ENCODE data around the gene FBLN2. TPM values are rescaled to one million over a fixed set of nuclear protein-coding genes. Genes with fewer than 3 reads are reported as not detected.

Gene FBLN2
- total RNA-seq, 1 experiment from 2014 or later: not detected

DNA sequence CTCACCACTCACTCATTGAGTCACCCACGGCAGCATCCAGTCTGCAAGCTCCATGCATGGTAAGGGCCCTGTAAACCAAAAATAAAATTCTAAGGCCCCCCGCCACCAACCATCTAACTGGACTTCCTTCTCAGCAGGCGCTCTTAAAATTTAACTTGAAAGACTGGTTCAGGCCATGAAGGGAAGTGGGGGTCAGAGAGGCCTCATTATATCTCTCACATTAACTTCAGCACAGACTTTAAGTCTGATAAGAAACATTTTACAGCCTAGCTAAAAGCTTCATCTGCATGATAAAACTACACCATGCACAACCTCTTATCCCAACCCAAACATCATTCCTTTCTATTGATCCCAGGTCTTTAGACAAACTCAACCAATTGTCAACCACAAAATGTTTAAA lies 38.5 kb downstream of the FBLN2 start:
- Histone ChIP-seq H3K4me3 (ENCODE audit: low read length) (no peak overlapping the region), H3K4me2 (ENCODE audit: low read depth, low read length, poor library complexity, severe bottlenecking) (no peak overlapping the region), H2AFZ (ENCODE audit: low read length) (no peak overlapping the region), H4K20me1 (ENCODE audit: insufficient read depth, low read depth, low read length) (no peaks in the 10 kb centered on the region), H3K4me1 (ENCODE audit: low read length) (peaks cover 4% of the 10 kb centered on the region; the same call in 1 of the 2 replicates), H3K9ac (ENCODE audit: low read length) (no peak overlapping the region), H3K27me3 (ENCODE audit: low read length) (no peaks in the 10 kb centered on the region), H3K36me3 (ENCODE audit: insufficient read depth, low read length) (no peaks in the 10 kb centered on the region), H3K9me3 (ENCODE audit: low read length) (no peaks in the 10 kb centered on the region), H3K9me2 (replicated peaks; ENCODE audit: insufficient read depth, low read length) (no peaks in the 10 kb centered on the region), H3K79me2 (ENCODE audit: low read length) (no peaks in the 10 kb centered on the region), H3K27ac (ENCODE audit: low read length) (no peak overlapping the region)
- DNase-seq: no peak

GRCh38 chr3:13588221-13588701 lies 39.3 kb downstream of the FBLN2 start:
- Histone ChIP-seq H3K9ac (ENCODE audit: low read length) (no peak overlapping the region), H2AFZ (ENCODE audit: low read length) (no peak overlapping the region), H3K4me3 (ENCODE audit: low read length) (no peak overlapping the region), H3K9me2 (replicated peaks; ENCODE audit: insufficient read depth, low read length) (no peaks in the 10 kb centered on the region), H4K20me1 (ENCODE audit: insufficient read depth, low read depth, low read length) (no peaks in the 10 kb centered on the region), H3K4me1 (ENCODE audit: low read length) (peaks cover 4% of the 10 kb centered on the region; the same call in 1 of the 2 replicates), H3K36me3 (ENCODE audit: insufficient read depth, low read length) (no peaks in the 10 kb centered on the region), H3K9me3 (ENCODE audit: low read length) (no peaks in the 10 kb centered on the region), H3K4me2 (ENCODE audit: low read depth, low read length, poor library complexity, severe bottlenecking) (no peak overlapping the region), H3K27ac (ENCODE audit: low read length) (no peak overlapping the region), H3K27me3 (ENCODE audit: low read length) (no peaks in the 10 kb centered on the region), H3K79me2 (ENCODE audit: low read length) (no peaks in the 10 kb centered on the region)
- no peak for DNase-seq

DNA sequence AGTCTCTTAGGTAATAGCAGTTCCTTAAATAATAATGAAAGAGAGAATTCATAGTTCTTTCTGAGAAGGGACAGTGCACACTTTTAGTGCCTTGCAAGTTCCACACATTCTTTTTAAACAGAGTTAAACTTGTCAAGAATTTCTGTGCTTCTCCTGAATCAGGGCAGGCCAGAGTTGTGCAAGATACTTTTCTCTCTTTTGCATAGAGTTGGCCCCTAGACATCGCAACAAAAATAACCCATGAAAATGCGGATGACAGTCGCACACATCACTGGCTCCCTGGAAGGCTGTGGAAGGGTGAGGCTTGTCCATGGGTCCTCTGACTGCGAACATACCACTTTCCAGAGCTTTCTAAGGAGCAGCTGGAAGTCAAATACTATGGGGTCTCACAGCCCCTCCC lies 40.1 kb downstream of the FBLN2 start:
- Histone ChIP-seq H3K4me3 (ENCODE audit: low read length) (no peak overlapping the region), H4K20me1 (ENCODE audit: insufficient read depth, low read depth, low read length) (no peaks in the 10 kb centered on the region), H3K9me2 (replicated peaks; ENCODE audit: insufficient read depth, low read length) (no peaks in the 10 kb centered on the region), H3K4me2 (ENCODE audit: low read depth, low read length, poor library complexity, severe bottlenecking) (no peak overlapping the region), H3K79me2 (ENCODE audit: low read length) (no peaks in the 10 kb centered on the region), H3K9ac (ENCODE audit: low read length) (no peak overlapping the region), H3K27me3 (ENCODE audit: low read length) (no peaks in the 10 kb centered on the region), H3K36me3 (ENCODE audit: insufficient read depth, low read length) (no peaks in the 10 kb centered on the region), H3K9me3 (ENCODE audit: low read length) (no peaks in the 10 kb centered on the region), H2AFZ (ENCODE audit: low read length) (no peak overlapping the region), H3K4me1 (ENCODE audit: low read length) (peaks cover 4% of the 10 kb centered on the region; the same call in 1 of the 2 replicates), H3K27ac (ENCODE audit: low read length) (no peak overlapping the region)
- no peak for DNase-seq

GRCh38 chr3:13590841-13591520 lies 42.1 kb downstream of the FBLN2 start:
- Histone ChIP-seq H3K36me3 (ENCODE audit: insufficient read depth, low read length) (no peaks in the 10 kb centered on the region), H3K9me3 (ENCODE audit: low read length) (no peaks in the 10 kb centered on the region), H3K79me2 (ENCODE audit: low read length) (no peaks in the 10 kb centered on the region), H3K9me2 (replicated peaks; ENCODE audit: insufficient read depth, low read length) (no peaks in the 10 kb centered on the region), H3K4me3 (ENCODE audit: low read length) (no peak overlapping the region), H2AFZ (ENCODE audit: low read length) (no peak overlapping the region), H4K20me1 (ENCODE audit: insufficient read depth, low read depth, low read length) (no peaks in the 10 kb centered on the region), H3K4me2 (ENCODE audit: low read depth, low read length, poor library complexity, severe bottlenecking) (no peak overlapping the region), H3K27ac (ENCODE audit: low read length) (no peak overlapping the region), H3K27me3 (ENCODE audit: low read length) (no peaks in the 10 kb centered on the region), H3K4me1 (ENCODE audit: low read length) (peaks cover 4% of the 10 kb centered on the region; the same call in 1 of the 2 replicates), H3K9ac (ENCODE audit: low read length) (no peak overlapping the region)
- DNase-seq: no peak

DNA sequence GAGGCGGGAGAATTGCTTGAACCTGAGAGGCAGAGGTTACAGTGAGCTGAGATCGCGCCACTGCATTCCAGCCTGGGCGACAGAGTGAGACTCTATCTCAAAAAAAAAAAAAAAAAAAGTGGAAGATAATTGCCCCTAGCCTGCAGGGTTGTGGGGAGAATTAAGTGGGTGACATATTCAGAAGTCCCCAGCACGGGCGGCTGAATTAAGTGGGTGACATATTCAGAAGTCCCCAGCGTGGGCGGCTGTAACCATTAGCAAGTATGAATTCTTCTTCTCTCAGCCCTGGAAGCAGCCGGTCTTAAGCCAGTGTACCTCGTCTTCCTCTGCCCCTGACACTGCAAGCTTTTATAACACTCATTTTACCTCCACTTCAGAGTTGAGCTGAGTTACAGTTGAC lies 44.7 kb downstream of the FBLN2 start:
- Histone ChIP-seq H3K79me2 (ENCODE audit: low read length) (no peaks in the 10 kb centered on the region), H3K27me3 (ENCODE audit: low read length) (no peaks in the 10 kb centered on the region), H3K4me2 (ENCODE audit: low read depth, low read length, poor library complexity, severe bottlenecking) (no peak overlapping the region), H3K36me3 (ENCODE audit: insufficient read depth, low read length) (no peaks in the 10 kb centered on the region), H3K27ac (ENCODE audit: low read length) (no peak overlapping the region), H3K4me1 (ENCODE audit: low read length) (peaks cover 4% of the 10 kb centered on the region; the same call in 1 of the 2 replicates), H3K9me2 (replicated peaks; ENCODE audit: insufficient read depth, low read length) (no peaks in the 10 kb centered on the region), H3K9ac (ENCODE audit: low read length) (no peak overlapping the region), H3K4me3 (ENCODE audit: low read length) (no peak overlapping the region), H4K20me1 (ENCODE audit: insufficient read depth, low read depth, low read length) (no peaks in the 10 kb centered on the region), H3K9me3 (ENCODE audit: low read length) (no peaks in the 10 kb centered on the region), H2AFZ (ENCODE audit: low read length) (no peak overlapping the region)
- DNase-seq: no peak

DNA sequence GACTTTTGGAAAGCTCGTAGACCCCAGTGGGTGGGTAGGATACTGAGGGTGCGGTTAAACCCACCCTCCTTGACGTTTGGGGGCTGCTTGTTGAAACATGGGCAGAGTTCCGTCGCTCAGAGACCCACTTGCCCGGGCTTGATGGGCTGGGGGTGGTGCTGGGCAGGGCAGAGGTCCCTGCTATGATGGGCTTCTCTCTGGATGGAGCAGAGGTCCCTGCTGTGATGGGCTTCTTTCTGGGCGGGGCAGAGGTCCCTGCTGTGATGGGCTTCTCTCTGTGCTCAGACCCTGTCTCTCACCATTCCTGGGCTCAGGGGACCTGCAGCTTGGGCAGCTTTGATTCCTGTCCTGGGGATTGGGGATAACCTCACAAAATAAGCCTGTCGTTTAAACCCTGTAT lies 45.2 kb downstream of the FBLN2 start:
- no peak overlapping the region for H3K9ac ChIP-seq (ENCODE audit: low read length)
- no peaks in the 10 kb centered on the region for H3K9me2 ChIP-seq (replicated peaks; ENCODE audit: insufficient read depth, low read length)
- no peak overlapping the region for H3K27ac ChIP-seq (ENCODE audit: low read length)
- no peak overlapping the region for H3K4me3 ChIP-seq (ENCODE audit: low read length)
- DNase-seq: no peak
- no peaks in the 10 kb centered on the region for H3K27me3 ChIP-seq (ENCODE audit: low read length)
- H3K9me3 ChIP-seq (ENCODE audit: low read length): no peaks in the 10 kb centered on the region
- H2AFZ ChIP-seq (ENCODE audit: low read length): no peak overlapping the region
- no peaks in the 10 kb centered on the region for H3K4me1 ChIP-seq (ENCODE audit: low read length)
- no peaks in the 10 kb centered on the region for H3K79me2 ChIP-seq (ENCODE audit: low read length)
- H3K36me3 ChIP-seq (ENCODE audit: insufficient read depth, low read length): no peaks in the 10 kb centered on the region
- H4K20me1 ChIP-seq (ENCODE audit: insufficient read depth, low read depth, low read length): no peaks in the 10 kb centered on the region
- no peak overlapping the region for H3K4me2 ChIP-seq (ENCODE audit: low read depth, low read length, poor library complexity, severe bottlenecking)

DNA sequence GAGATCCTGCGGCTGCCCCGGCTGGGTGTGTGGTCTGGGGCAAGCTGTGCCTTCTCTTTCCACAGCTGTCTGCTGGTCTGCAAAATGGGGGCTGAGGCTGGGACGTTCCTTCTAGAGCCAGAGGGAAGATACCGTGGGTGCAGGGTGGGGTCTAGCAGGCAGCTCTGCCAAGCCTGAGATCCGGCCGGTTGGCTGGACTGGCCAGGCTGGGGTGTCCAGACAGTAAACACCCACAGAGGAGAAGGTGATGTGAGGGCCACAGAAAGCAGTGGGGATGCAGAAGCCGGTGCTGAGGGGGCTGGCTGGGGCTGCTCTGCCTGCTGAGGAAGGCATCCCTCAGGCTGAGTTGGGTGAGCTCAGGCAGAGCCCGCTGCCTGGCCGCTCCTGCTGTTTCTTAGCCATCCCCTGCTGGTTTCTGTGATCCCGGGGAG lies 46.1 kb downstream of the FBLN2 start:
- H2AFZ ChIP-seq (ENCODE audit: low read length): no peak overlapping the region
- H3K9ac ChIP-seq (ENCODE audit: low read length): no peak overlapping the region
- no peaks in the 10 kb centered on the region for H4K20me1 ChIP-seq (ENCODE audit: insufficient read depth, low read depth, low read length)
- H3K4me3 ChIP-seq (ENCODE audit: low read length): no peak overlapping the region
- DNase-seq: no peak
- no peaks in the 10 kb centered on the region for H3K27me3 ChIP-seq (ENCODE audit: low read length)
- no peaks in the 10 kb centered on the region for H3K9me3 ChIP-seq (ENCODE audit: low read length)
- no peaks in the 10 kb centered on the region for H3K9me2 ChIP-seq (replicated peaks; ENCODE audit: insufficient read depth, low read length)
- H3K4me1 ChIP-seq (ENCODE audit: low read length): no peaks in the 10 kb centered on the region
- no peaks in the 10 kb centered on the region for H3K79me2 ChIP-seq (ENCODE audit: low read length)
- H3K27ac ChIP-seq (ENCODE audit: low read length): no peak overlapping the region
- H3K36me3 ChIP-seq (ENCODE audit: insufficient read depth, low read length): no peaks in the 10 kb centered on the region
- H3K4me2 ChIP-seq (ENCODE audit: low read depth, low read length, poor library complexity, severe bottlenecking): no peak overlapping the region

DNA sequence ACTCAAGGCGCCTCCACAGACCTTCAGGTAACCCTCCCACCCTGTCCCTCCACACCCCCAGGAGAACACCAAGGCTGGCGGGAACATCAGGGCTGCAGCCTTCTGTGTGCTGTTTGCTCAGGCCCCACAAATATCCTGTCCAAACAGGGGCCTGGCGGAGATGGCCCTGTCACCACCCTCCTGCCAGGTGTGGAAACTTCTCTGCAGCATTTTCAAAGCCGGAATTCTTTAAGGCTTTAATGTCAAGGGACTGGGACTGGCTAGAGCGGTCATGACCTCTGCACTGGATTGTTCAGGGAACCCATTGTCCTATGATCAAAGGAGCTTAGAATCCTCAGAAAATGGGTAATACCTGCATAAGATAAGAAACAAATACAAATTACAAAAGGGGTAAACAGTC lies 46.6 kb downstream of the FBLN2 start:
- no peaks in the 10 kb centered on the region for H3K9me2 ChIP-seq (replicated peaks; ENCODE audit: insufficient read depth, low read length)
- no peak overlapping the region for H3K4me2 ChIP-seq (ENCODE audit: low read depth, low read length, poor library complexity, severe bottlenecking)
- no peaks in the 10 kb centered on the region for H3K79me2 ChIP-seq (ENCODE audit: low read length)
- H2AFZ ChIP-seq (ENCODE audit: low read length): no peak overlapping the region
- DNase-seq: no peak
- no peak overlapping the region for H3K4me3 ChIP-seq (ENCODE audit: low read length)
- H3K36me3 ChIP-seq (ENCODE audit: insufficient read depth, low read length): no peaks in the 10 kb centered on the region
- no peaks in the 10 kb centered on the region for H3K27me3 ChIP-seq (ENCODE audit: low read length)
- H3K27ac ChIP-seq (ENCODE audit: low read length): no peak overlapping the region
- H4K20me1 ChIP-seq (ENCODE audit: insufficient read depth, low read depth, low read length): no peaks in the 10 kb centered on the region
- H3K9me3 ChIP-seq (ENCODE audit: low read length): no peaks in the 10 kb centered on the region
- no peak overlapping the region for H3K9ac ChIP-seq (ENCODE audit: low read length)
- H3K4me1 ChIP-seq (ENCODE audit: low read length): no peaks in the 10 kb centered on the region
